ENCODE results near the gene ATP2B1.
"Not testable (repeated sequence)": the region's sequence is repeated elsewhere in the genome, so short reads cannot be mapped to it uniquely, and the experiment has no call there.

ATP2B1 gene

GRCh38 chr12:89708565-89709156 is at the start of gene ATP2B1:
TSS of gene ATP2B1 (minus strand) at chr12:89708838. CDS start at chr12:89655886, 52,952 bp downstream.
- DNase-seq (ENCODE audit: low spot score) = peak; percentile 75

- DNase-seq (ENCODE audit: low spot score) = not testable (repeated sequence)
Observed at GRCh38 chr12:89757987-89758386, 49.3 kb upstream of the ATP2B1 start.

- no peak for DNase-seq (ENCODE audit: low spot score)
Observed at GRCh38 chr12:89756585-89757398, 48.2 kb upstream of the ATP2B1 start.

GRCh38 chr12:89756194-89756584 is 47.6 kb upstream of the ATP2B1 start:
- no peak for DNase-seq (ENCODE audit: low spot score)

- no peak for DNase-seq (ENCODE audit: low spot score)
Observed at GRCh38 chr12:89753997-89754396, 45.4 kb upstream of the ATP2B1 start.

GRCh38 chr12:89752341-89752740 is 43.7 kb upstream of the ATP2B1 start:
- DNase-seq (ENCODE audit: low spot score) = no peak

- no peak for DNase-seq (ENCODE audit: low spot score)
Observed at GRCh38 chr12:89750389-89751351, 42.0 kb upstream of the ATP2B1 start.

GRCh38 chr12:89748791-89749190 is 40.2 kb upstream of the ATP2B1 start:
- DNase-seq (ENCODE audit: low spot score) = no peak

- no peak for DNase-seq (ENCODE audit: low spot score)
Observed at GRCh38 chr12:89745286-89745685, 36.6 kb upstream of the ATP2B1 start.

GRCh38 chr12:89742337-89743022 is 33.8 kb upstream of the ATP2B1 start:
- no peak for DNase-seq (ENCODE audit: low spot score)

GRCh38 chr12:89740943-89741342 is 32.3 kb upstream of the ATP2B1 start:
- DNase-seq (ENCODE audit: low spot score) = no peak

GRCh38 chr12:89736995-89737394 is 28.4 kb upstream of the ATP2B1 start:
- DNase-seq (ENCODE audit: low spot score) = no peak

- no peak for DNase-seq (ENCODE audit: low spot score)
Observed at GRCh38 chr12:89733579-89734201, 25.1 kb upstream of the ATP2B1 start.

GRCh38 chr12:89732522-89732921 is 23.9 kb upstream of the ATP2B1 start:
- DNase-seq (ENCODE audit: low spot score) = no peak

- no peak for DNase-seq (ENCODE audit: low spot score)
Observed at GRCh38 chr12:89731614-89732013, 23.0 kb upstream of the ATP2B1 start.

GRCh38 chr12:89731089-89731488 is 22.5 kb upstream of the ATP2B1 start:
- no peak for DNase-seq (ENCODE audit: low spot score)

- no peak for DNase-seq (ENCODE audit: low spot score)
Observed at GRCh38 chr12:89729946-89730459, 21.4 kb upstream of the ATP2B1 start.

GRCh38 chr12:89723276-89723675 is 14.6 kb upstream of the ATP2B1 start:
- no peak for DNase-seq (ENCODE audit: low spot score)

- DNase-seq (ENCODE audit: low spot score) = no peak
Observed at GRCh38 chr12:89721291-89721987, 12.8 kb upstream of the ATP2B1 start.

- no peak for DNase-seq (ENCODE audit: low spot score)
Observed at GRCh38 chr12:89717759-89718523, 9.3 kb upstream of the ATP2B1 start.

Data from HuH-7.5 (cell line).